HepG2 (cell line): ENCODE data around the gene CADM2. TPM values are rescaled to one million over a fixed set of nuclear protein-coding genes. Genes with fewer than 3 reads are reported as not detected.

Source experiments
- ATAC-seq: fragments of 200-7000 bp; cut with Tn5 transposase; 3 replicates; pipeline ENCODE4 v1.9.1; 2020; ENCODE audit warnings: mild to moderate bottlenecking, moderate library complexity
- BruUV-seq: library from RNA; stranded (reverse); fragments of 400-500 nt; replicated peaks from 2 replicates; lab custom pipeline; 2021; lab: Mats Ljungman, UMichigan
- CTCF ChIA-PET: fragments of 300-600 bp; formaldehyde crosslinking; extraction: SDS; loops from one replicate; lab custom pipeline; 2021; ENCODE audit warnings: low total read pairs, inconsistent platforms, low intra/inter-chr PET ratio; lab: Yijun Ruan, JAX
- POLR2A ChIA-PET: fragments of 350-600 bp; sonication (Branson Sonifier 250); formaldehyde crosslinking; loops from one replicate; lab custom pipeline; 2020; ENCODE audit warnings: antibody characterized with exemption, inconsistent platforms; lab: Yijun Ruan, JAX
- DNase-seq: peaks from one replicate; pipeline ENCODE4 v3.0.0-alpha.2; 2015; ENCODE audit warnings: low spot score
- FAIRE-seq: peaks from 3 replicates; lab custom pipeline; 2011; peaks lifted over from hg19 to GRCh38; lab: Jason Lieb, UNC
- H2AFZ ChIP-seq: one replicate; pipeline ENCODE4 v1.6.1; 2011; ENCODE audit warnings: low read length, inconsistent platforms
- H3K27ac ChIP-seq: fragments of 300-600 bp; 3 replicates; pipeline ENCODE4 v1.8.0; 2011; ENCODE audit warnings: mixed run types, mild to moderate bottlenecking, mixed read lengths, low read length, inconsistent platforms; ENCODE audit not compliant: insufficient read depth; ENCODE audit errors: extremely low read length
- H3K27me3 ChIP-seq, 2 experiments: fragments of 200-600 bp in 1 of 2; 2 replicates in 1 of 2; 3 replicates in 1 of 2; pipeline versions ENCODE4 v1.6.0 to v1.8.0; 2011; ENCODE audit warnings: low read length in 2 of 2, mild to moderate bottlenecking in 2 of 2, moderate library complexity in 2 of 2, inconsistent platforms in 1 of 2; ENCODE audit not compliant: insufficient read depth in 2 of 2, control insufficient read depth in 1 of 2
- H3K36me3 ChIP-seq, 2 experiments: fragments of 200-600 bp in 1 of 2; replicated peaks in 1 of 2; 2 replicates in 1 of 2; 3 replicates in 1 of 2; pipeline versions ENCODE4 v1.5.1 to v1.8.0; 2011; ENCODE audit warnings: low read length in 2 of 2, inconsistent platforms in 1 of 2; ENCODE audit not compliant: insufficient read depth in 2 of 2, control insufficient read depth in 1 of 2
- H3K4me1 ChIP-seq: 2 replicates; pipeline ENCODE4 v1.5.1; 2012; ENCODE audit warnings: low read length, inconsistent platforms; ENCODE audit not compliant: insufficient read depth
- H3K4me2 ChIP-seq: 2 replicates; pipeline ENCODE4 v1.6.0; 2011; ENCODE audit warnings: low read depth, low read length, inconsistent platforms
- H3K4me3 ChIP-seq, 3 experiments: fragments of 200-600 bp in 1 of 3; sonication (generic), shearing (Covaris generic) in 1 of 3; replicated peaks in 1 of 3; 2 replicates each; pipeline ENCODE4 v1.5.1; 2011 to 2016; ENCODE audit warnings: low read length in 3 of 3, inconsistent platforms in 2 of 3, low read depth in 2 of 3, mild to moderate bottlenecking in 2 of 3, control low read depth in 1 of 3, mixed read lengths in 1 of 3; ENCODE audit not compliant: insufficient read depth in 1 of 3
- H3K79me2 ChIP-seq: one replicate; pipeline ENCODE4 v1.6.1; 2011; ENCODE audit warnings: low read length, inconsistent platforms; ENCODE audit not compliant: insufficient read depth
- H3K9ac ChIP-seq: 2 replicates; pipeline ENCODE4 v1.6.0; 2011; ENCODE audit warnings: mild to moderate bottlenecking, low read depth, low read length, inconsistent platforms; ENCODE audit not compliant: insufficient read depth
- H3K9me3 ChIP-seq: 2 replicates; pipeline ENCODE4 v1.5.1; 2012; ENCODE audit warnings: mild to moderate bottlenecking, low read length
- H4K20me1 ChIP-seq: 2 replicates; pipeline ENCODE4 v1.6.0; 2011; ENCODE audit warnings: inconsistent platforms, mild to moderate bottlenecking, low read length, moderate library complexity; ENCODE audit not compliant: insufficient read depth
- BRD4 ChIP-seq: sonication (generic); formaldehyde crosslinking; IDR thresholded peaks from 2 replicates; pipeline ENCODE4 v1.4.0; 2020; ENCODE audit warnings: missing genetic modification reagents
- FOXA3 ChIP-seq: IDR thresholded peaks from 2 replicates; pipeline ENCODE4 v1.6.1; 2016; ENCODE audit warnings: missing genetic modification reagents, missing compliant biosample characterization
- GZF1 ChIP-seq: sonication (generic); formaldehyde crosslinking; IDR thresholded peaks from 2 replicates; pipeline ENCODE4 v1.5.1; 2020; ENCODE audit warnings: mild to moderate bottlenecking, missing genetic modification reagents
- HOXA7 ChIP-seq: sonication (generic); formaldehyde crosslinking; IDR thresholded peaks from 2 replicates; pipeline ENCODE4 v1.8.1; 2022; ENCODE audit warnings: mild to moderate bottlenecking, missing genetic modification reagents, moderate library complexity
- NCOR1 ChIP-seq: fragments of 200-600 bp; sonication (generic); IDR thresholded peaks from 2 replicates; pipeline ENCODE4 v1.7.0; 2017; ENCODE audit warnings: antibody characterized with exemption, low read length, borderline replicate concordance
- PHB2 ChIP-seq: fragments of 450-650 bp; IDR thresholded peaks from 2 replicates; pipeline ENCODE4 v1.6.1; 2018; ENCODE audit not compliant: partially characterized antibody
- THAP11 ChIP-seq: IDR thresholded peaks from 2 replicates; pipeline ENCODE4 v1.6.1; 2016; ENCODE audit warnings: missing biosample characterization, missing genetic modification reagents
- TSC22D2 ChIP-seq: sonication (generic); formaldehyde crosslinking; IDR thresholded peaks from 2 replicates; pipeline ENCODE4 v1.5.1; 2020; ENCODE audit warnings: missing genetic modification reagents, mild to moderate bottlenecking, borderline replicate concordance
- ZFP62 ChIP-seq: sonication (generic); formaldehyde crosslinking; IDR thresholded peaks from 2 replicates; pipeline ENCODE4 v1.4.0; 2020; ENCODE audit warnings: missing genetic modification reagents
- ZNF205 ChIP-seq: IDR thresholded peaks from 2 replicates; pipeline ENCODE4 v1.6.1; 2018; ENCODE audit warnings: missing biosample characterization, missing genetic modification reagents
- ZNF335 ChIP-seq: sonication (generic); formaldehyde crosslinking; IDR thresholded peaks from 2 replicates; pipeline ENCODE4 v1.4.0; 2020; ENCODE audit warnings: missing genetic modification reagents
- ZNF577 ChIP-seq: sonication (generic); formaldehyde crosslinking; IDR thresholded peaks from 2 replicates; pipeline ENCODE4 v1.4.0; 2020; ENCODE audit warnings: mild to moderate bottlenecking, low read depth, missing genetic modification reagents, borderline replicate concordance
- WGBS: methylation state at CpG from one replicate; pipeline ENCODE4 v1.1.6; 2017; ENCODE audit warnings: low lambda C conversion rate; 5-methylcytosine and 5-hydroxymethylcytosine counted together
- in situ Hi-C: cut with HindIII; loops from 2 replicates; pipeline ENCODE4 v1.10.0; 2017; ENCODE audit warnings: low pct_unique_long_range_greater_than_20kb; ENCODE audit not compliant: extremely low pct_ligation_motif_present
- intact Hi-C: fragments of 100-400 bp; cut with micrococcal nuclease; formaldehyde crosslinking; loops from one replicate; pipeline ENCODE4 v1.10.0; 2022; ENCODE audit not compliant: unreplicated experiment
- polyA plus RNA-seq, 8 experiments: library from polyadenylated mRNA; depleted of rRNA in 3 of 8; stranded (reverse) in 7 of 8; unstranded in 1 of 8; fragments of >200 nt; fragmentation: Illumina TruSeq in 4 of 8; extraction: Trizol in 4 of 8; gene quantifications; 2 replicates each; pipeline versions ENCODE4 v1.2.1 to v1.2.3, GENCODE V29; 2011 to 2016; ENCODE audit warnings: low read depth in 4 of 8, missing spikeins in 1 of 8, mixed read lengths in 1 of 8; ENCODE audit not compliant: insufficient read depth in 1 of 8
- total RNA-seq, 5 experiments: library from RNA; depleted of rRNA; stranded (reverse); fragments of >200 nt; fragmentation: Illumina TruSeq; extraction: Trizol; gene quantifications; 2 replicates each; pipeline ENCODE4 v1.2.3, GENCODE V29; 2016; ENCODE audit warnings: low read depth in 1 of 5
- TF ChIP-seq, protein P1 (sequence below): IDR thresholded peaks from 2 replicates; pipeline ENCODE4 v1.6.1; 2016; ENCODE audit warnings: missing compliant biosample characterization, missing genetic modification reagents, borderline replicate concordance
- TF ChIP-seq, protein P2 (sequence below): sonication (generic); formaldehyde crosslinking; IDR thresholded peaks from 2 replicates; pipeline ENCODE4 v1.4.0; 2020; ENCODE audit warnings: missing genetic modification reagents
- TF ChIP-seq, protein P3 (sequence below): sonication (generic); formaldehyde crosslinking; IDR thresholded peaks from 2 replicates; pipeline ENCODE4 v1.8.0; 2022; ENCODE audit warnings: mild to moderate bottlenecking, missing genetic modification reagents; ENCODE audit not compliant: insufficient replicate concordance
- TF ChIP-seq, protein P4 (sequence below): sonication (generic); formaldehyde crosslinking; IDR thresholded peaks from 2 replicates; pipeline ENCODE4 v1.9.0; 2021; ENCODE audit warnings: missing genetic modification reagents, mild to moderate bottlenecking, borderline replicate concordance

Gene CADM2
- total and polyA plus RNA-seq, 2 of the 13 experiments (the other 11 are each of a cell fraction or from before 2014, with no cell fraction given), result not detected

DNA sequence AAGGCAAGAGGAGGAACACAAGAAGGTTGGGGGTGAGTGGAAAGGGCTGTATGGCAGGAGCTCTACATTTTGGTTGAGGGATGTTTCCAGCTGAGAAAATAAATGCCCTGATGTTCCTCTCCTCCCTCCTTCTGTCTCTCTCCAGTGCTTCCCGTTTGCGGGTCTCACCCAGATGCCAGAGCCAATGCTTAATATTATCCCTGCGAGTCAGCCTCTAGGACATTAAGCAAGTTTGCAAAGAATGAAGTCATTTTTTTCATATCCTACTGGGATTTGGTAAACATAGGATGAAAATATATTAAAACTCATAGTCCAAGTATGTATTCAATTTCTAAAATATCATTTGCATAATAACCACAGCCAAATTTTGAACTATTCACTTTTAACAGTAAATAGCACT is 295.9 kb downstream of the CADM2 start (continued):
- TF ChIP-seq, protein P1, sequence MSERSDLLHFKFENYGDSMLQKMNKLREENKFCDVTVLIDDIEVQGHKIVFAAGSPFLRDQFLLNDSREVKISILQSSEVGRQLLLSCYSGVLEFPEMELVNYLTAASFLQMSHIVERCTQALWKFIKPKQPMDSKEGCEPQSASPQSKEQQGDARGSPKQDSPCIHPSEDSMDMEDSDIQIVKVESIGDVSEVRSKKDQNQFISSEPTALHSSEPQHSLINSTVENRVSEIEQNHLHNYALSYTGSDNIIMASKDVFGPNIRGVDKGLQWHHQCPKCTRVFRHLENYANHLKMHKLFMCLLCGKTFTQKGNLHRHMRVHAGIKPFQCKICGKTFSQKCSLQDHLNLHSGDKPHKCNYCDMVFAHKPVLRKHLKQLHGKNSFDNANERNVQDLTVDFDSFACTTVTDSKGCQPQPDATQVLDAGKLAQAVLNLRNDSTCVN, result no peak
- TF ChIP-seq FOXA3 (CRISPR knock-in tag), result no peak
- TF ChIP-seq, protein P2, sequence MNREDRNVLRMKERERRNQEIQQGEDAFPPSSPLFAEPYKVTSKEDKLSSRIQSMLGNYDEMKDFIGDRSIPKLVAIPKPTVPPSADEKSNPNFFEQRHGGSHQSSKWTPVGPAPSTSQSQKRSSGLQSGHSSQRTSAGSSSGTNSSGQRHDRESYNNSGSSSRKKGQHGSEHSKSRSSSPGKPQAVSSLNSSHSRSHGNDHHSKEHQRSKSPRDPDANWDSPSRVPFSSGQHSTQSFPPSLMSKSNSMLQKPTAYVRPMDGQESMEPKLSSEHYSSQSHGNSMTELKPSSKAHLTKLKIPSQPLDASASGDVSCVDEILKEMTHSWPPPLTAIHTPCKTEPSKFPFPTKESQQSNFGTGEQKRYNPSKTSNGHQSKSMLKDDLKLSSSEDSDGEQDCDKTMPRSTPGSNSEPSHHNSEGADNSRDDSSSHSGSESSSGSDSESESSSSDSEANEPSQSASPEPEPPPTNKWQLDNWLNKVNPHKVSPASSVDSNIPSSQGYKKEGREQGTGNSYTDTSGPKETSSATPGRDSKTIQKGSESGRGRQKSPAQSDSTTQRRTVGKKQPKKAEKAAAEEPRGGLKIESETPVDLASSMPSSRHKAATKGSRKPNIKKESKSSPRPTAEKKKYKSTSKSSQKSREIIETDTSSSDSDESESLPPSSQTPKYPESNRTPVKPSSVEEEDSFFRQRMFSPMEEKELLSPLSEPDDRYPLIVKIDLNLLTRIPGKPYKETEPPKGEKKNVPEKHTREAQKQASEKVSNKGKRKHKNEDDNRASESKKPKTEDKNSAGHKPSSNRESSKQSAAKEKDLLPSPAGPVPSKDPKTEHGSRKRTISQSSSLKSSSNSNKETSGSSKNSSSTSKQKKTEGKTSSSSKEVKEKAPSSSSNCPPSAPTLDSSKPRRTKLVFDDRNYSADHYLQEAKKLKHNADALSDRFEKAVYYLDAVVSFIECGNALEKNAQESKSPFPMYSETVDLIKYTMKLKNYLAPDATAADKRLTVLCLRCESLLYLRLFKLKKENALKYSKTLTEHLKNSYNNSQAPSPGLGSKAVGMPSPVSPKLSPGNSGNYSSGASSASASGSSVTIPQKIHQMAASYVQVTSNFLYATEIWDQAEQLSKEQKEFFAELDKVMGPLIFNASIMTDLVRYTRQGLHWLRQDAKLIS (CRISPR knock-in tag), result no peak
- no peak for TF ChIP-seq ZNF205 (CRISPR knock-in tag)
- TF ChIP-seq NCOR1, result no peak
- TF ChIP-seq BRD4 (CRISPR knock-in tag), result no peak

DNA sequence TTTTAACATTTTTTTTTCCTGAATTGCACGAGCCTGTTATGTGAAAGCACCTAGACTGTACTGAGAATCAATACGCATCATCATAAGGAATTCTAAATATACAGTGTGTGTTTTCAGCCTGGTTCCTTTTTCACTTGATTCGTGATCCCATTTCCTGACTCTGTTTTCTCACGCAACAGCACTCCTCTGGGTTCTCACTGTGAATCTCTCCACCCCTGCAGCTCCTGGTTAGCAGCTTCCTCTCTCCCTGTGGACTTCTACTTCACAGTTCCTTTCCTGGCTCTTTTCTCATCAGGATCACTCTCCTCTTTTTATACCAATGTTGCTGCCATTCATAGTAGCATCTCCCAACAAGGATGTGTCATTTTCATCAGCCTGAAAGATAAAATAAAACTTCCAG is 297.2 kb downstream of the CADM2 start:
- ChIA-PET CTCF (no interaction called here), POLR2A (no interaction called here)
- H2AFZ ChIP-seq, result no peak overlapping the region
- 1% methylated on average over 4 of the region's 4 CpGs for WGBS
- no peaks in the 10 kb centered on the region; a peak in 1 of 5 replicates for H3K27me3 ChIP-seq
- H3K4me1 ChIP-seq, result no peaks in the 10 kb centered on the region
- intact Hi-C loops, result no loop called here
- in situ Hi-C loops, result no loop called here
- no peak overlapping the region for H3K4me2 ChIP-seq
- no peak overlapping the region for H3K27ac ChIP-seq
- no peaks in the 10 kb centered on the region for H3K79me2 ChIP-seq
- no peak overlapping the region for H3K4me3 ChIP-seq
- DNase-seq (no peak), FAIRE-seq (no peak), ATAC-seq (no peak)
- H3K9ac ChIP-seq, result no peak overlapping the region
- H3K9me3 ChIP-seq, result no peaks in the 10 kb centered on the region
- no TSS peak for BruUV-seq
- H4K20me1 ChIP-seq, result no peaks in the 10 kb centered on the region
- no peaks in the 10 kb centered on the region for H3K36me3 ChIP-seq
- TF ChIP-seq ZFP62 (no peak), ZNF577 (CRISPR knock-in tag) (no peak), HOXA7 (CRISPR knock-in tag) (no peak), GZF1 (CRISPR knock-in tag) (no peak), THAP11 (CRISPR knock-in tag) (no peak), PHB2 (no peak), ZNF335 (CRISPR knock-in tag) (no peak), TSC22D2 (no peak)
- TF ChIP-seq, protein P3, sequence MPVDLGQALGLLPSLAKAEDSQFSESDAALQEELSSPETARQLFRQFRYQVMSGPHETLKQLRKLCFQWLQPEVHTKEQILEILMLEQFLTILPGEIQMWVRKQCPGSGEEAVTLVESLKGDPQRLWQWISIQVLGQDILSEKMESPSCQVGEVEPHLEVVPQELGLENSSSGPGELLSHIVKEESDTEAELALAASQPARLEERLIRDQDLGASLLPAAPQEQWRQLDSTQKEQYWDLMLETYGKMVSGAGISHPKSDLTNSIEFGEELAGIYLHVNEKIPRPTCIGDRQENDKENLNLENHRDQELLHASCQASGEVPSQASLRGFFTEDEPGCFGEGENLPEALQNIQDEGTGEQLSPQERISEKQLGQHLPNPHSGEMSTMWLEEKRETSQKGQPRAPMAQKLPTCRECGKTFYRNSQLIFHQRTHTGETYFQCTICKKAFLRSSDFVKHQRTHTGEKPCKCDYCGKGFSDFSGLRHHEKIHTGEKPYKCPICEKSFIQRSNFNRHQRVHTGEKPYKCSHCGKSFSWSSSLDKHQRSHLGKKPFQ (CRISPR knock-in tag), result no peak
- TF ChIP-seq, protein P4, sequence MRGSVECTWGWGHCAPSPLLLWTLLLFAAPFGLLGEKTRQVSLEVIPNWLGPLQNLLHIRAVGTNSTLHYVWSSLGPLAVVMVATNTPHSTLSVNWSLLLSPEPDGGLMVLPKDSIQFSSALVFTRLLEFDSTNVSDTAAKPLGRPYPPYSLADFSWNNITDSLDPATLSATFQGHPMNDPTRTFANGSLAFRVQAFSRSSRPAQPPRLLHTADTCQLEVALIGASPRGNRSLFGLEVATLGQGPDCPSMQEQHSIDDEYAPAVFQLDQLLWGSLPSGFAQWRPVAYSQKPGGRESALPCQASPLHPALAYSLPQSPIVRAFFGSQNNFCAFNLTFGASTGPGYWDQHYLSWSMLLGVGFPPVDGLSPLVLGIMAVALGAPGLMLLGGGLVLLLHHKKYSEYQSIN, result no peak
